PC-9 (cell line): ENCODE measurements around the gene RHBDD1. TPM values are rescaled to one million over a fixed set of nuclear protein-coding genes. Genes with fewer than 3 reads are reported as not detected.

Experiments used
- BruUV-seq: library from RNA; stranded (reverse); fragments of 400-500 nt; replicated peaks from 2 replicates; lab custom pipeline; 2021; lab: Mats Ljungman, UMichigan
- CTCF ChIA-PET: fragments of 300-600 bp; sonication (Branson Sonifier 250); formaldehyde crosslinking; loops from one replicate; lab custom pipeline; 2022; ENCODE audit warnings: antibody characterized with exemption; lab: Charles Lee
- POLR2A ChIA-PET: fragments of 300-600 bp; sonication (Branson Sonifier 250); formaldehyde crosslinking; loops from one replicate; lab custom pipeline; 2022; ENCODE audit warnings: antibody characterized with exemption; ENCODE audit not compliant: unreplicated experiment; lab: Charles Lee
- DNase-seq, 2 experiments: peaks; one replicate each; pipeline versions ENCODE4 v3.0.0 to v3.0.0-alpha.2; 2015 to 2022; ENCODE audit warnings: mixed read lengths in 1 of 2
- H2AFZ ChIP-seq: fragments of 200-600 bp; sonication (generic); 2 replicates; pipeline ENCODE4 v1.8.1; 2017; ENCODE audit warnings: antibody characterized with exemption
- H3F3A ChIP-seq: fragments of 200-600 bp; sonication (generic); 2 replicates; pipeline ENCODE4 v1.8.1; 2017; ENCODE audit warnings: antibody characterized with exemption, mild to moderate bottlenecking, low read depth; ENCODE audit not compliant: insufficient read depth
- H3K27ac ChIP-seq: fragments of 200-600 bp; sonication (generic); 2 replicates; pipeline ENCODE4 v1.6.1; 2016; ENCODE audit warnings: mixed run types
- H3K27me3 ChIP-seq: fragments of 200-600 bp; sonication (generic); 2 replicates; pipeline ENCODE4 v1.6.1; 2016; ENCODE audit warnings: low read depth, mixed run types; ENCODE audit not compliant: insufficient read depth
- H3K36me3 ChIP-seq: fragments of 200-600 bp; sonication (generic); 2 replicates; pipeline ENCODE4 v1.6.1; 2016; ENCODE audit warnings: low read depth, mixed run types
- H3K4me1 ChIP-seq: fragments of 200-600 bp; sonication (generic); replicated peaks from 2 replicates; pipeline ENCODE4 v1.6.1; 2016; ENCODE audit warnings: mixed run types; ENCODE audit not compliant: insufficient read depth
- H3K4me2 ChIP-seq: fragments of 200-600 bp; sonication (generic); 2 replicates; pipeline ENCODE4 v1.6.1; 2017; ENCODE audit warnings: mixed run types
- H3K4me3 ChIP-seq: fragments of 200-600 bp; sonication (generic); 2 replicates; pipeline ENCODE4 v1.6.1; 2016; ENCODE audit warnings: mixed run types
- H3K79me2 ChIP-seq: fragments of 200-600 bp; sonication (generic); 2 replicates; pipeline ENCODE4 v1.6.1; 2017; ENCODE audit warnings: low read depth, mixed run types
- H3K9me2 ChIP-seq: fragments of 200-600 bp; sonication (generic); 2 replicates; pipeline ENCODE4 v1.8.1; 2017; ENCODE audit warnings: mild to moderate bottlenecking; ENCODE audit not compliant: insufficient read depth
- H3K9me3 ChIP-seq: fragments of 200-600 bp; sonication (generic); 2 replicates; pipeline ENCODE4 v1.8.1; 2016; ENCODE audit warnings: low read depth; ENCODE audit not compliant: insufficient read depth
- H4K20me1 ChIP-seq: fragments of 200-600 bp; sonication (generic); 2 replicates; pipeline ENCODE4 v1.8.1; 2017; ENCODE audit not compliant: insufficient read depth
- CTCF ChIP-seq: fragments of 200-600 bp; sonication (generic); conservative IDR thresholded peaks from 2 replicates; pipeline ENCODE4 v1.6.1; 2017; ENCODE audit warnings: mixed run types, antibody characterized with exemption, mild to moderate bottlenecking, moderate library complexity
- EZH2 ChIP-seq: fragments of 200-600 bp; sonication (generic); IDR thresholded peaks from 2 replicates; pipeline ENCODE4 v1.8.0; 2017; ENCODE audit warnings: antibody characterized with exemption, low read depth
- intact Hi-C: fragments of 100-400 bp; cut with micrococcal nuclease; formaldehyde crosslinking; loops from one replicate; pipeline ENCODE4 v1.10.0; 2022; ENCODE audit not compliant: unreplicated experiment
- total RNA-seq: library from RNA; stranded (reverse); gene quantifications from 2 replicates; pipeline ENCODE4 v1.2.3, GENCODE V29; 2021

Gene RHBDD1
- total RNA-seq, 1 experiment from 2014 or later, result 22.3 TPM

GRCh38 chr2:226984750-226985582, 149.1 kb downstream of the RHBDD1 start:
- no peaks in the 10 kb centered on the region for H3K36me3 ChIP-seq
- H3K27ac ChIP-seq, result no peak overlapping the region
- intact Hi-C loops, result loop anchor here (1.0 to 10.0 kb wide), 5 partner anchors 120 to 1320 kb away; no protein-coding TSS in a partner anchor
- no peaks in the 10 kb centered on the region for H3K9me2 ChIP-seq
- H2AFZ ChIP-seq, result no peak overlapping the region
- BruUV-seq, result no TSS peak
- no peaks in the 10 kb centered on the region for H3K4me1 ChIP-seq
- no peaks in the 10 kb centered on the region for H3K79me2 ChIP-seq
- CTCF ChIA-PET, result interaction anchor here (0.6 to 1.4 kb wide), 3 partner anchors 71 to 1320 kb away, joined by 4 to 8 read pairs (median 6); no protein-coding TSS in a partner anchor
- no peak overlapping the region for H3K4me2 ChIP-seq
- peak; percentile 22 to 43 for DNase-seq
- POLR2A ChIA-PET, result interaction anchor here (0.6 kb wide), 1 partner anchor 919 kb away, joined by 7 read pairs; no protein-coding TSS in a partner anchor
- TF ChIP-seq CTCF (peak; percentile 72), EZH2 (no peak)
- H3K9me3 ChIP-seq, result no peaks in the 10 kb centered on the region
- no peak overlapping the region for H3K4me3 ChIP-seq
- H3K27me3 ChIP-seq, result no peaks in the 10 kb centered on the region
- H4K20me1 ChIP-seq, result no peaks in the 10 kb centered on the region
- no peaks in the 10 kb centered on the region for H3F3A ChIP-seq

GRCh38 chr2:226985583-226985946, 149.7 kb downstream of the RHBDD1 start:
- Histone ChIP-seq H2AFZ (no peak overlapping the region), H4K20me1 (no peaks in the 10 kb centered on the region), H3K27me3 (no peaks in the 10 kb centered on the region), H3K79me2 (no peaks in the 10 kb centered on the region), H3K4me3 (no peak overlapping the region), H3K4me1 (no peaks in the 10 kb centered on the region), H3F3A (no peaks in the 10 kb centered on the region), H3K27ac (no peak overlapping the region), H3K9me2 (no peaks in the 10 kb centered on the region), H3K9me3 (no peaks in the 10 kb centered on the region), H3K36me3 (no peaks in the 10 kb centered on the region), H3K4me2 (no peak overlapping the region)
- TF ChIP-seq CTCF (peak; percentile 13; the same call in 1 of the 2 replicates), EZH2 (no peak)
- intact Hi-C loops, result loop anchor here (1.0 to 10.0 kb wide), 5 partner anchors 119 to 1320 kb away; no protein-coding TSS in a partner anchor
- no TSS peak for BruUV-seq
- DNase-seq, result no peak
- ChIA-PET CTCF (interaction anchor here (0.9 to 1.4 kb wide), 2 partner anchors 183 to 1320 kb away, joined by 4 to 6 read pairs; no protein-coding TSS in a partner anchor), POLR2A (interaction anchor here (0.6 kb wide), 1 partner anchor 920 kb away, joined by 7 read pairs; no protein-coding TSS in a partner anchor)

- H3K4me3 ChIP-seq, result no peak overlapping the region
- H2AFZ ChIP-seq, result no peak overlapping the region
- H3K4me1 ChIP-seq, result no peaks in the 10 kb centered on the region
- no peak for TF ChIP-seq CTCF
- no peak for TF ChIP-seq EZH2
- intact Hi-C loops, result no loop called here
- DNase-seq, result no peak
- POLR2A ChIA-PET, result no interaction called here
- H3K9me2 ChIP-seq, result no peaks in the 10 kb centered on the region
- H3K27me3 ChIP-seq, result no peaks in the 10 kb centered on the region
- H3K79me2 ChIP-seq, result no peaks in the 10 kb centered on the region
- CTCF ChIA-PET, result no interaction called here
- no peaks in the 10 kb centered on the region for H3K9me3 ChIP-seq
- no peaks in the 10 kb centered on the region for H3F3A ChIP-seq
- H3K27ac ChIP-seq, result no peak overlapping the region
- no peak overlapping the region for H3K4me2 ChIP-seq
- H4K20me1 ChIP-seq, result no peaks in the 10 kb centered on the region
- no TSS peak for BruUV-seq
- no peaks in the 10 kb centered on the region for H3K36me3 ChIP-seq
Measured at GRCh38 chr2:226991663-226992062, 155.8 kb downstream of the RHBDD1 start.
